PC-3 (cell line): ENCODE results near the gene STARD7. TPM values are rescaled to one million over a fixed set of nuclear protein-coding genes. Genes with fewer than 3 reads are reported as not detected.

Experiments
- ATAC-seq: fragments of 200-7000 bp; cut with Tn5 transposase; 2 replicates; pipeline ENCODE4 v1.9.1; 2020; ENCODE audit warnings: mild to moderate bottlenecking, moderate library complexity
- BruUV-seq: library from RNA; stranded (reverse); fragments of 400-500 nt; replicated peaks from 2 replicates; lab custom pipeline; 2021; lab: Mats Ljungman, UMichigan
- CTCF ChIA-PET: fragments of 300-600 bp; sonication (Branson Sonifier 250); formaldehyde crosslinking; loops from one replicate; lab custom pipeline; 2022; ENCODE audit warnings: antibody characterized with exemption; lab: Charles Lee
- POLR2A ChIA-PET: fragments of 300-600 bp; sonication (Branson Sonifier 250); formaldehyde crosslinking; loops from one replicate; lab custom pipeline; 2022; ENCODE audit warnings: antibody characterized with exemption; ENCODE audit not compliant: unreplicated experiment; lab: Charles Lee
- DNase-seq: peaks from one replicate; pipeline ENCODE4 v3.0.0-alpha.2; 2015
- H2AFZ ChIP-seq: fragments of 300-600 bp; sonication (generic); 2 replicates; pipeline ENCODE4 v1.6.0; 2016; ENCODE audit warnings: antibody characterized with exemption, low read length
- H3F3A ChIP-seq: fragments of 300-600 bp; sonication (generic); one replicate; pipeline ENCODE4 v1.6.0; 2017; ENCODE audit warnings: antibody characterized with exemption, low read length, control low read depth, mild to moderate bottlenecking; ENCODE audit not compliant: unreplicated experiment
- H3K27ac ChIP-seq: fragments of 300-600 bp; sonication (generic); 2 replicates; pipeline ENCODE4 v1.5.1; 2016; ENCODE audit warnings: mild to moderate bottlenecking, low read length
- H3K27me3 ChIP-seq: fragments of 300-600 bp; sonication (generic); 2 replicates; pipeline ENCODE4 v1.6.1; 2016; ENCODE audit warnings: low read length, mixed read lengths
- H3K36me3 ChIP-seq: fragments of 300-600 bp; sonication (generic); 2 replicates; pipeline ENCODE4 v1.6.1; 2016; ENCODE audit warnings: low read depth, mixed run types, low read length, mixed read lengths
- H3K4me1 ChIP-seq: fragments of 300-600 bp; sonication (generic); 2 replicates; pipeline ENCODE4 v1.5.1; 2016; ENCODE audit warnings: low read length; ENCODE audit not compliant: insufficient read depth
- H3K4me2 ChIP-seq: fragments of 300-600 bp; sonication (generic); 2 replicates; pipeline ENCODE4 v1.6.0; 2016; ENCODE audit warnings: low read length
- H3K4me3 ChIP-seq: fragments of 300-600 bp; sonication (generic); 2 replicates; pipeline ENCODE4 v1.5.1; 2016; ENCODE audit warnings: mild to moderate bottlenecking, low read length, mixed read lengths
- H3K79me2 ChIP-seq: fragments of 300-600 bp; sonication (generic); 2 replicates; pipeline ENCODE4 v1.6.1; 2017; ENCODE audit warnings: low read length, mixed read lengths
- H3K9ac ChIP-seq: fragments of 300-600 bp; sonication (generic); 2 replicates; pipeline ENCODE4 v1.6.0; 2016; ENCODE audit warnings: mild to moderate bottlenecking, low read length
- H3K9me2 ChIP-seq: fragments of 300-600 bp; sonication (generic); replicated peaks from 2 replicates; pipeline ENCODE4 v1.6.1; 2016; ENCODE audit warnings: mixed run types, low read length, mixed read lengths
- H3K9me3 ChIP-seq: fragments of 300-600 bp; sonication (generic); 2 replicates; pipeline ENCODE4 v1.6.1; 2016; ENCODE audit warnings: low read length, mixed read lengths
- H4K20me1 ChIP-seq: fragments of 300-600 bp; sonication (generic); 2 replicates; pipeline ENCODE4 v1.6.1; 2016; ENCODE audit warnings: low read length, mixed read lengths
- CTCF ChIP-seq: fragments of 300-600 bp; sonication (generic); conservative IDR thresholded peaks from 2 replicates; pipeline ENCODE4 v1.5.1; 2017; ENCODE audit warnings: antibody characterized with exemption, low read depth, mild to moderate bottlenecking, low read length
- EZH2 ChIP-seq: fragments of 300-600 bp; sonication (generic); IDR thresholded peaks from one replicate; pipeline ENCODE4 v1.6.1; 2017; ENCODE audit warnings: antibody characterized with exemption, mild to moderate bottlenecking, low read length; ENCODE audit not compliant: unreplicated experiment
- EZH2phosphoT487 ChIP-seq: fragments of 300-600 bp; sonication (generic); IDR thresholded peaks from 2 replicates; pipeline ENCODE4 v1.6.1; 2018; ENCODE audit warnings: mild to moderate bottlenecking, antibody characterized with exemption, low read length, borderline replicate concordance
- intact Hi-C: fragments of 100-400 bp; cut with micrococcal nuclease; formaldehyde crosslinking; loops from 2 replicates; pipeline ENCODE4 v1.9.0; 2023
- total RNA-seq: library from RNA; depleted of rRNA; stranded (reverse); fragments of >200 nt; gene quantifications from 2 replicates; pipeline ENCODE4 v1.2.3, GENCODE V29; 2014

The STARD7 gene
- total RNA-seq, 1 experiment from 2014 or later, result 169 TPM

DNA sequence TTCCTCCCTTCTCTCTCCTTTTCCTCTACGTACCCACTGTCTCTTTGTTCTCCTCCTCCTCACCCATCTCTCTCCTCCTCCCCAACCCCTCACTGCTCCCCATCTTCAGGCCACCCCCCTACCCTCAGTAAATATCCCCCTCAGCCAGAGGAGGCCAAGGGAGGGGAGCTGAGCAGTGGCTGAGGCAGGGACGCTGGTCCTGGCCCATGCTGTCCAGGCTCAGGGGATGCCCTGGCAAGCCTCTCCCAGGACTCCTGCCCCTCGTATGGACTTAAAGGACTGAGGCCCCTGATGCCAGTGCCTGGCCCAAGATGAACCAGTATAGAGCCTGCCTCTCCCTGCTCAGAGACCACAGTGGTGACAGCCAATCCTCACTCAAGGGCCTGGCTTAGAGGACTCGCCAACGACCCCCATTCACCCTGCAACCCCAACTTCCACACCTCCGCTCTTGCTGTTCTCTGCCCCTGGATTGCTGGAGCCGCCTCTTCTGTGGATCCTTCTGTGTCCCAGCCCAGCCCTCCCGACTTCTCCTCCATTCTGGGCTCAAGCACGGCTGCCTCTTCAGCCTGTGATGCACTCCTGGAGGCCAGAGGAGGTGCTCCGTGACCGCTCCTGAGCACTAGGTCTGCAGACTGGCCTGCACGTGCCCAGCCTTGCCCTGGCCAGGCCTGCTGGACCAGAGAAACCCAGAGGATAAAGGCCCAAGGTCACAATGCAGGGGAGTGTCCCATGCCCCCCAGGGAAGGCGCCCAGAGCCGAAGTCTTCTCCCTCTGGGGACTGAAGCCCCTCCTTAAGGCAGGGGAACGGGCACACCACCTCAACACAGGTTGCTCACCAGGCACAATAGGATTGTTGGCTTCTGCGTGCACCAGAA is 53.9 kb downstream of the STARD7 start:
- H2AFZ ChIP-seq, result no peak overlapping the region
- H3K9ac ChIP-seq, result no peak overlapping the region
- intact Hi-C loops, result no loop called here
- ATAC-seq (no peak), DNase-seq (no peak)
- H3K9me2 ChIP-seq, result no peaks in the 10 kb centered on the region
- H3K4me2 ChIP-seq, result no peak overlapping the region
- no peaks in the 10 kb centered on the region for H3K36me3 ChIP-seq
- no peaks in the 10 kb centered on the region for H3K27me3 ChIP-seq
- H3K27ac ChIP-seq, result no peak overlapping the region
- H3K4me1 ChIP-seq, result no peaks in the 10 kb centered on the region
- no peaks in the 10 kb centered on the region for H3K9me3 ChIP-seq
- CTCF ChIA-PET, result no interaction called here
- no peaks in the 10 kb centered on the region for H4K20me1 ChIP-seq
- no peaks in the 10 kb centered on the region for H3K79me2 ChIP-seq
- POLR2A ChIA-PET, result no interaction called here
- no peak for TF ChIP-seq CTCF
- H3F3A ChIP-seq, result no peaks in the 10 kb centered on the region
- H3K4me3 ChIP-seq, result no peak overlapping the region
- BruUV-seq, result no TSS peak

DNA sequence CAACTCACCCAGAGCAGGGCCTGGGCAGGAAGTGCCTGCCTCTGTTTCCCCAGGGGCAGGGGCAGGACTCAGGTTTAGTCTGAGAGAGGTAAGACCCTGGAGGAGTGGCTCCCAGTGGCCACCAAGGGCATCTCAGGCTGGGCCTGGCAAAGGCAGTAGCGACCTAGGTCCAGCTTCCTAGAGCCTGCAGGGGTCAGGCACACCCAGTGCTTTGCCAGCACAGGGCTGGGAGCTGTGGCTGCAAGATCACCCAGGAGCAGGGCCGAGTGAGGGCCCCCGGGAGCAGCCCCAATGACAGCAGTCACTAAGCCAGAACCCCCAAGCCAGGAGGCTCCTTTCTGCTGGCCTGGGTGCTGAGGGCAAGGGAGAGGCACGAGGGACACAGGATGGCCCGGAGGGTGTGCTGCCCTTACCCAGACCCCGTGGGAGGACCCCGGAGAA is 54.6 kb downstream of the STARD7 start:
- no peaks in the 10 kb centered on the region for H3K9me2 ChIP-seq
- no peak overlapping the region for H3K4me3 ChIP-seq
- H4K20me1 ChIP-seq, result no peaks in the 10 kb centered on the region
- TF ChIP-seq EZH2, result no peak
- no peak for TF ChIP-seq CTCF
- no peak for TF ChIP-seq EZH2phosphoT487
- no peak for DNase-seq
- H3K27me3 ChIP-seq, result no peaks in the 10 kb centered on the region
- H3K79me2 ChIP-seq, result no peaks in the 10 kb centered on the region
- no peaks in the 10 kb centered on the region for H3K36me3 ChIP-seq
- no peaks in the 10 kb centered on the region for H3F3A ChIP-seq
- CTCF ChIA-PET, result no interaction called here
- H3K9ac ChIP-seq, result no peak overlapping the region
- H3K27ac ChIP-seq, result no peak overlapping the region
- no peak overlapping the region for H3K4me2 ChIP-seq
- no TSS peak for BruUV-seq
- intact Hi-C loops, result no loop called here
- POLR2A ChIA-PET, result no interaction called here
- H3K9me3 ChIP-seq, result no peaks in the 10 kb centered on the region
- H2AFZ ChIP-seq, result no peak overlapping the region
- no peaks in the 10 kb centered on the region for H3K4me1 ChIP-seq
- peak; percentile 22 for ATAC-seq

- no peaks in the 10 kb centered on the region for H3K27me3 ChIP-seq
- no peaks in the 10 kb centered on the region for H3K9me3 ChIP-seq
- no peaks in the 10 kb centered on the region for H4K20me1 ChIP-seq
- ATAC-seq (no peak), DNase-seq (no peak)
- TF ChIP-seq EZH2 (no peak), CTCF (no peak), EZH2phosphoT487 (no peak)
- POLR2A ChIA-PET, result no interaction called here
- H3K4me2 ChIP-seq, result no peak overlapping the region
- intact Hi-C loops, result no loop called here
- H3F3A ChIP-seq, result no peaks in the 10 kb centered on the region
- CTCF ChIA-PET, result no interaction called here
- H3K4me1 ChIP-seq, result no peaks in the 10 kb centered on the region
- no peaks in the 10 kb centered on the region for H3K36me3 ChIP-seq
- H3K79me2 ChIP-seq, result no peaks in the 10 kb centered on the region
- no peak overlapping the region for H3K27ac ChIP-seq
- no TSS peak for BruUV-seq
- H2AFZ ChIP-seq, result no peak overlapping the region
- H3K9me2 ChIP-seq, result no peaks in the 10 kb centered on the region
- no peak overlapping the region for H3K4me3 ChIP-seq
- no peak overlapping the region for H3K9ac ChIP-seq
Observed at GRCh38 chr2:96153291-96153713, 55.3 kb downstream of the STARD7 start.
